Panc1 (cell line): ENCODE measurements around the gene IDH2. TPM values are rescaled to one million over a fixed set of nuclear protein-coding genes. Genes with fewer than 3 reads are reported as not detected.

Source experiments
- ATAC-seq: fragments of 200-7000 bp; cut with Tn5 transposase; 2 replicates; pipeline ENCODE4 v1.9.1; 2020; ENCODE audit warnings: mild to moderate bottlenecking, moderate library complexity
- BruUV-seq: library from RNA; stranded (reverse); fragments of 400-500 nt; replicated peaks from 2 replicates; lab custom pipeline; 2021; lab: Mats Ljungman, UMichigan
- CTCF ChIA-PET: fragments of 300-600 bp; sonication (Branson Sonifier 250); formaldehyde crosslinking; loops from one replicate; lab custom pipeline; 2022; ENCODE audit warnings: antibody characterized with exemption; lab: Charles Lee
- POLR2A ChIA-PET: fragments of 300-600 bp; sonication (Branson Sonifier 250); formaldehyde crosslinking; loops from one replicate; lab custom pipeline; 2022; ENCODE audit warnings: antibody characterized with exemption; lab: Charles Lee
- DNase-seq: peaks from one replicate; pipeline ENCODE4 v3.0.0-alpha.2; 2010; ENCODE audit warnings: low read depth, low spot score
- H3K27ac ChIP-seq: 2 replicates; pipeline ENCODE4 v1.5.1; 2011; ENCODE audit warnings: mild to moderate bottlenecking, low read length, inconsistent platforms
- H3K27me3 ChIP-seq: fragments of 200-500 bp; sonication (Bioruptor generic); 2 replicates; pipeline ENCODE4 v1.6.0; 2014; ENCODE audit warnings: low read length, inconsistent platforms; ENCODE audit not compliant: control insufficient read depth, insufficient read depth
- H3K36me3 ChIP-seq: fragments of 200-500 bp; sonication (Bioruptor generic); 2 replicates; pipeline ENCODE4 v1.5.1; 2014; ENCODE audit warnings: inconsistent platforms, mild to moderate bottlenecking, low read length, moderate library complexity; ENCODE audit not compliant: control insufficient read depth, insufficient read depth
- H3K4me1 ChIP-seq: 2 replicates; pipeline ENCODE4 v1.5.1; 2011; ENCODE audit warnings: inconsistent platforms, mild to moderate bottlenecking, low read length, moderate library complexity; ENCODE audit not compliant: control insufficient read depth, insufficient read depth
- H3K4me3 ChIP-seq, 2 experiments: 2 replicates each; pipeline ENCODE4 v1.5.1; 2011 to 2012; ENCODE audit warnings: low read depth in 2 of 2, low read length in 2 of 2, mild to moderate bottlenecking in 2 of 2, inconsistent platforms in 1 of 2, moderate library complexity in 1 of 2
- H3K9me3 ChIP-seq: fragments of 200-500 bp; sonication (Bioruptor generic); 2 replicates; pipeline ENCODE4 v1.5.1; 2014; ENCODE audit warnings: low read depth, mild to moderate bottlenecking, inconsistent platforms, low read length, moderate library complexity; ENCODE audit not compliant: control insufficient read depth, insufficient read depth
- CTCF ChIP-seq: fragments of 450-650 bp; IDR thresholded peaks from 2 replicates; pipeline ENCODE4 v1.5.1; 2017; ENCODE audit warnings: mild to moderate bottlenecking
- POLR2AphosphoS5 ChIP-seq: IDR thresholded peaks from 2 replicates; pipeline ENCODE4 v1.6.1; 2012; ENCODE audit warnings: mild to moderate bottlenecking, low read depth, low read length, moderate library complexity
- REST ChIP-seq, 2 experiments: IDR thresholded peaks; 2 replicates each; pipeline ENCODE4 v1.6.1; 2011 to 2012; ENCODE audit warnings: low read depth in 2 of 2, control low read depth in 1 of 2, low read length in 1 of 2, mild to moderate bottlenecking in 1 of 2, moderate library complexity in 1 of 2; ENCODE audit not compliant: insufficient read depth in 1 of 2
- SIN3A ChIP-seq: IDR thresholded peaks from 2 replicates; pipeline ENCODE4 v1.6.1; 2012; ENCODE audit warnings: low read depth, mild to moderate bottlenecking, low read length, moderate library complexity, borderline replicate concordance; ENCODE audit not compliant: insufficient read depth
- TCF7L2 ChIP-seq: IDR thresholded peaks from 2 replicates; pipeline ENCODE4 v1.6.1; 2011; ENCODE audit warnings: mild to moderate bottlenecking, low read depth, low read length, inconsistent platforms
- in situ Hi-C: cut with HindIII; loops from 2 replicates; pipeline ENCODE4 v1.10.0; 2016; ENCODE audit warnings: low sequenced_read_pairs, low pct_unique_long_range_greater_than_20kb
- intact Hi-C: fragments of 100-400 bp; cut with micrococcal nuclease; formaldehyde crosslinking; loops from one replicate; pipeline ENCODE4 v1.10.0; 2022; ENCODE audit not compliant: unreplicated experiment
- total RNA-seq: library from RNA; stranded (reverse); gene quantifications from one replicate; pipeline ENCODE4 v1.2.1, GENCODE V29; 2021; ENCODE audit not compliant: unreplicated experiment

IDH2 gene
- total RNA-seq, 1 experiment from 2014 or later: 197 TPM

- in situ Hi-C loops: no loop called here
- H3K4me1 ChIP-seq: peaks cover 25% of the 10 kb centered on the region
- ATAC-seq (no peak), DNase-seq (no peak)
- BruUV-seq: no TSS peak
- POLR2A ChIA-PET: interaction anchor here (0.6 kb wide), 1 partner anchor 56 kb away, joined by 4 read pairs; no protein-coding TSS in a partner anchor
- no peak overlapping the region for H3K27ac ChIP-seq
- no peak overlapping the region for H3K4me3 ChIP-seq
- TF ChIP-seq SIN3A (no peak), REST (IDR thresholded peaks at IDR 0.05; ENCODE audit: insufficient read depth in 1 of 2, low read depth in 2 of 2, low read length in 1 of 2) (no peak), CTCF (no peak), POLR2AphosphoS5 (no peak), TCF7L2 (no peak)
- no peaks in the 10 kb centered on the region for H3K36me3 ChIP-seq
- CTCF ChIA-PET: no interaction called here
- intact Hi-C loops: no loop called here
- H3K27me3 ChIP-seq: no peaks in the 10 kb centered on the region
- H3K9me3 ChIP-seq: no peaks in the 10 kb centered on the region
Measured at GRCh38 chr15:90058308-90058707, 44.0 kb downstream of the IDH2 start.

GRCh38 chr15:90056529-90056928 lies 45.7 kb downstream of the IDH2 start:
- DNase-seq (no peak), ATAC-seq (no peak)
- H3K27ac ChIP-seq: no peak overlapping the region
- no TSS peak for BruUV-seq
- intact Hi-C loops (no loop called here), in situ Hi-C loops (no loop called here)
- H3K4me3 ChIP-seq: no peak overlapping the region
- no peaks in the 10 kb centered on the region for H3K36me3 ChIP-seq
- ChIA-PET CTCF (no interaction called here), POLR2A (interaction anchor here (0.6 kb wide), 1 partner anchor 16 kb away, joined by 7 read pairs; no protein-coding TSS in a partner anchor)
- no peak for TF ChIP-seq CTCF
- TF ChIP-seq POLR2AphosphoS5: no peak
- no peak for TF ChIP-seq TCF7L2
- TF ChIP-seq SIN3A: no peak
- no peak for TF ChIP-seq REST (IDR thresholded peaks at IDR 0.05; ENCODE audit: insufficient read depth in 1 of 2, low read depth in 2 of 2, low read length in 1 of 2)
- no peaks in the 10 kb centered on the region for H3K9me3 ChIP-seq
- H3K27me3 ChIP-seq: no peaks in the 10 kb centered on the region
- peaks cover 9% of the 10 kb centered on the region for H3K4me1 ChIP-seq
